HG03175 (cell line): ENCODE results near the gene CD27.

Source experiments
- ATAC-seq: cut with Tn5 transposase; IDR thresholded peaks from one replicate; pipeline ENCODE4 v1.9.1; 2021; ENCODE audit warnings: mild to moderate bottlenecking, moderate library complexity; ENCODE audit not compliant: unreplicated experiment

The CD27 gene

DNA sequence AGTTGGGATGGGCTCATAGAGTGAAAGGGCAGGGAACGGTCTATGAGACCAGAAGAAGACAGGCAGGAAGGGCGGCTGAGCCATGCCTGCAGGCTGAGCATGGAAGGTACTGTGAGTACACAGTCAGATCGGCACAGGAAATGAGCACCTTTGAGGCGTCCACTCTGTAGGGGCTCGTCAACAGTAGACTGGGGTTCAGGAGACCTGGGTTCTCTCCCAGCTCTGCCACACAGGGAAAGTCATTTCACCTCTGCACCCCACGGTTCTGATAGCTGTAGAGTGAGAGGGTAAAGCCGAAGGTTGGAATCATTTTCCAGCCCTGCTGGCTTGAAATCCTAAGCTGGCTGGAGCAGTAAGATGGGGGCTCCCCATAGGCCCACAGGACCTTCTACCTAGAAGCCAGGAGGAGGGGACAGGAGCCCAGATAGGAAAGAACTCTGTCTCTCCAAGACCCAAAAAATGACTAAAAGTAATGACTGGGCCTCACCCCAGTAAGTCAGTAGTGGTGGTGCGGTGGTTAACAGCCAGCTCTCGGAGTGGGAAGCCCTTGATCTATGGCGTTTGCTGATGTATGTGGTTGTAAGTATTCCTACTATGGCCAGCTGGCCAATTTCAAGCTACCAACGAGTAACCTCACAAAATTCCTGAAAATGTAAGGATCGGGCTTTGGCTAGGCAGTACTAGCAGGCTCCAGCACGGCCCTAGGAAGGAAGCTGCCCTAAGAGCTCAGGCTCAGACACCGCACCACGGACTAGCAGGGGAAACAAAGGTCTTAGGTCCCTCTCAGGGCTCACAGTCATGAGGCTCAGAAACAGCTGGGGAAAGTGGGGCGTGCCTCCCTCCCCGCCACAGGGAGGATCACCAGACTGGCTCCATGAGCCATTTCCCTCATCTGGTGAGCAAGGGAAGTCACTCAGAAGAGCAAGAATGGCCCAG is 10.3 kb upstream of the CD27 start:
- ATAC-seq = no peak

DNA sequence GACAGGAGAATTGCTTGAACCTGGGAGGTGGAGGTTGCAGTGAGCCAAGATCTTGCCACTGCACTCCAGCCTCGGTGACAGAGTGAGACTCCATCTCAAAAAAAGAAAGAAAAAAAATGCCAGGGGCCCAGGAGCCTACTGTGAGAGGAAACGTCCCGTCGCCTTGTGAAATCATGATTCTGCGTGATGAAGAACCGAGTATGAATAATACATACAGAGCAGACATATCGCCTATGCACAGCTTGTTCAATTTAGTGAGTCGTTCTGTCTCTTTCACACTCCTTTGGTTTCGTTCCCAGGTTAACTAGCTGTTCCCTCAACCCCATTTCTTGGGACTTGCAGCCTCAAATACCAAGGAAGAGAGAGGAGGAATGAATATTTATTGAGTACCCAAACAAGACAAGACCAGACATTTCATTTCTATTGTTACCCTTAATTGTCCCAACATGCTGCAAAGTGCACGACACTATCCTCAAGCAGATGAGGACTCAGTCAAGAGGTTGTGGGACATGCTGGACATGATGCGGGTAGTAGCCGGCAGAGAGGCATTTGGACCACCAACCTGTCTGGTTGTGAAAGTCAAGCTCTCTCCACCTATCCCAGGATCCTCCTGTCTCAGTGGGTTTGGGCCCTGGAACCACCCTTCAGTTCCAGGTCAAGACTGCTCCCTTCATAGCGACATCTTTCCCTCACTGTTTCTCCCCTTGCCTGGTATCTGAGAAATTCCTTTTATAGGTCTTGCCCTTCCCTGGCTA is 8.6 kb upstream of the CD27 start:
- ATAC-seq = no peak

DNA sequence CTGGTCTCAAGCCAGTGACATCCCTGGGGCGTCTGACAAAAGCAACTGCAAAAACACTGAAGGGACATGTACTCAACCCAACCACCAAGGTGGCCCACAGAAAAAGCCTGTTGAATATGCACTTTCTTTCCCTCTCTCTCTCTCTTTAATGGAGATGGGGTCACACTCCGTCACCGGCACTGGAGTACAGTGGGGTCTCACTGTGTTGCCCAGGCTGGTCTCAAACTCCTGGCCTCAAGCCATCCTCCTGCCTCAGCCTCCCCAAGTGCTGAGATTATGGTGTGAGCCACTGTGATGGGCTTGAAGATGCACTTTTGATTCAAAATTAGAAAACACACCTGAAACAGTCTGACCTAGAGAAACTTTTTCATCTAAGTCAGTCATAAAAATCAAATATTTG is 7.2 kb upstream of the CD27 start:
- ATAC-seq = no peak

DNA sequence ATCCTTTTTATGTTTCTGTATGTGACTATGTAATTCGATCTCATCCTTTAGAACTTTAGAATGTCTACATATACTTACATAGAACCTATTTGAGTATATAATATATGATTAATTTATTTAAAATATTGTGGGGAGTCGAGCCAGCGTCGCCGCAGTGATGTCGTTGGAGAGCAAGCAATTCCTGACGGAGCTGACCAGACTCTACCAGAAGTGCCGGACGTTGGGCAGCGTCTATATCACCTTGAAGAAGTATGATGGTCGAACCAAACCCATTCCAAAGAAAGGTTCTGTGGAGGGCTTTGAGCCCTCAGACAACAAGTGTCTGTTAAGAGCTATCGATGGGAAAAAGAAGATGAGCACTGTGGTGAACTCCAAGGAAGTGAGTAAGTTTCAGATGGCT is 6.4 kb upstream of the CD27 start:
- ATAC-seq = no peak

DNA sequence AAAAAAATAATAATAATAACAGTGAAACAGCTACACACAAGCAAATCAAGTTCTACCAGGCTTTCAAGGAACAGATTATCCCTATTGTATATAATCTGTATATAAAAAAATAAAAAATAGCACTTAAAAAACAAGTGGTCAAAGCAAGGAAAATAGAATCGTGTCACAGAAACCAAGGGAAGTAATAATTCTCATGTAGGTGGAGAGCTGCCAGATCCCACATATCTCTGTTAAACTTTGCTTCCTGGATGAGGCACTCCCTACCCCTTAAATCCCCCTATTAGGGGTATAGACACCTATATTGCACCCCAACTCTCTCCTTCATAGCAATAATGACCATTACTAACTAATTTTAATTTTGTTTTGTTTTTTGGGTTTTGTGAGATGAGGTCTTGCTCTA is 4.4 kb upstream of the CD27 start:
- ATAC-seq = no peak

DNA sequence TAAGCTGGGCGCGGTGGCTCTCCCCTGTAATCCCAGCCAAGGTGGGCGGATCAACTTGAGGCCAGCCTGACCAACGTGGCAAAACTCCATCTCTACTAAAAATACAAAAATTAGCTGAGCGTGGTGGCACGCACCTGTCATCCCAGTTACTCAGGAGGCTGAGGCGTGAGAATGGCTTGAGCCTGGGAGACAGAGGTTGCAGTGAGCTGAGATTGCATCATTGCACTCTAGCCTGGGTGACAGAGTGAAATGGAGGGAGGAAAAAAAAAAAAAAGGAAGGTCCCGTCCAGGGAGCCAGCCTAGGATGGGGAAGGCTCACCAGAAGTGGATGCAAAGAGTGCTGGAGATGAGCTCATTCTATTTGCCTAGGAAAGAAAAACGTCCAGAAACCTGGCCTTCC is 1.9 kb upstream of the CD27 start:
- no peak for ATAC-seq

DNA sequence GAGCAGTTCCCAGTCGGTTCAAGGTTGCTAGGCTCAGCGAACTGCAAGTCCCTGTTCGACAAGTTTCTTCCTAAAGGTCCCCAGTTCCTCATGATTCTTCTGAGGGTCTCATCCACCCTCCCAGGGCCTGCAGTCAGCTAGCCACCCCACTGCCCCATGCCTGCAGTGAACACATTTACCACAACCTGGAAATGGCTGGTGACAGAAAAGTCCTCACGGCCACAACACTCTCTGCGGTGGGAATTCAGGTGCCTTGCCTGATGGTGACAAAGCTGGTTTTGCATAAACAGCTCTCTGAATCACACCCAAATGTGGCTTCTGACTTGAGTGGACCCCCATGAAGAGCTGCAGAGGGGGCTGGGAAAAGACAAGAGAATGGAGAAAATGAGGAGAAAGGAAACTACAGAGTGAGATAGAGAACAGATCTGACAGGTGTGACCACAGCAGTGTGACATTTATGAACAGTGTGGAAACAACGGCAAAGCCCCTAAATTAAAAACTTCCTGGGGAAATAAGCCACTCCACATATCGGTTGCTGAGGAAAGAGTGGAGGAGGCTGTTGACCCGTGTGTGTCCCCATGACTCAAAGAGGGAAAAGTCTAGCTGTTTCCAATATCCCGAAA is 1.3 kb upstream of the CD27 start:
- ATAC-seq = peak; percentile 37

DNA sequence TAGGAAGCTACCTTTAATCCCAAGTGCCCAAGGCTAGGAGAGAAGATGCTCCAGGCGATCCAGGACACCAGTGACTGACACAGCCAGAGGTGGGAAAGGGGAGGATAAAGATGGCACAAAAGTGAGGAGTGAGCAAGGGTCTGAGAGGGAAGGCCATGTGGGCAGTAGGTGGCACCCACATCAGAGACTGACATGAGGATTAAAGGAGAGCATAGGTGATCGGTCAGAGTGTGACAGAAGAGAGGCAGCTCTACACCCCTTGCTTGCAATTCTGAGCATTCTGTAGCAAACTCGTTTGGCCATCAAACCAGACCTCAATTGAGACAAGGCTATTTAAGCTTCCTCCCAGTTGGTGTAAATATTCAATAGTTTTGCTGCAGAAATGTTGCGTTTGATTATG is 724 bp upstream of the CD27 start:
- no peak for ATAC-seq

DNA sequence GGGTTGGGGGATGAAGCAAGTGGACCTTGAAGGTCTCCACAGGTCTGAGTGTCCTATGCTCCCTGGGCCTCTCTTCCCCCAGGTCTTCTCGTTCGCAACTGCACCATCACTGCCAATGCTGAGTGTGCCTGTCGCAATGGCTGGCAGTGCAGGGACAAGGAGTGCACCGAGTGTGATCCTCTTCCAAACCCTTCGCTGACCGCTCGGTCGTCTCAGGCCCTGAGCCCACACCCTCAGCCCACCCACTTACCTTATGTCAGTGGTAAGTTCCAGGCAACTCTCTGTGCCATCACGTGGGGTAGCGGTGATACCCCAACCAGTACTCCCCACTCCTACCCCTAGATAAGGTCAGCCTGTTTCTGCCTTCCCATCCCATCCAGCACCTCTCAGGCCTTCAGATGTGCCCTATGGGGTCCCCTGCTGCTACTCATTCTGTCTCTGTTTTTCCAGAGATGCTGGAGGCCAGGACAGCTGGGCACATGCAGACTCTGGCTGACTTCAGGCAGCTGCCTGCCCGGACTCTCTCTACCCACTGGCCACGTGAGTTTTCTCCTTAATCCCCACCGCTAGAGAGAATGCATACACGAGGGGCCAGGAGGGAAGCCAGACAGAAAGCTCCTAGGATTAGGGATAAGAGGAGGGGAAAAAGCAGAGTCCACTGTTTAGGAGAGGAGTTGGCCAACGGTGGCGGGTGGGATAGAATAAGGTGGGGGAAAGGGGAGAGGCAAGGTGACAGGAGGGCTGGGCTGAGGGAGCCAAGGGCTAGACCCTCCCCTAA is 5.5 kb downstream of the CD27 start:
- no peak for ATAC-seq

DNA sequence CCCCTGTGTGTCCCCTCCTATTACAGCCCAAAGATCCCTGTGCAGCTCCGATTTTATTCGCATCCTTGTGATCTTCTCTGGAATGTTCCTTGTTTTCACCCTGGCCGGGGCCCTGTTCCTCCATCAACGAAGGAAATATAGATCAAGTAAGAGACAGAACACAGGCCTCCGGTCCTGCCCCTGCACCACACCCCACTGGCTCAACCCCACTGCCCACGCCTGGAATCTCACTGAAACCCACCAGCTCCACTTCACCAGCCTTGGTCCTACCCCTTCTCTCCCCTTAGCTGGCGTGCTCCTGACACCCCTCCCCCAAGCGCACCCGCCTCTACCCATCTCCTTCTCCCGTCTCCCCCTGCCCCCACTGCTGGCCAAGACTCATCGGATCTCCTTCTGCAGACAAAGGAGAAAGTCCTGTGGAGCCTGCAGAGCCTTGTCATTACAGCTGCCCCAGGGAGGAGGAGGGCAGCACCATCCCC is 6.2 kb downstream of the CD27 start:
- no peak for ATAC-seq

DNA sequence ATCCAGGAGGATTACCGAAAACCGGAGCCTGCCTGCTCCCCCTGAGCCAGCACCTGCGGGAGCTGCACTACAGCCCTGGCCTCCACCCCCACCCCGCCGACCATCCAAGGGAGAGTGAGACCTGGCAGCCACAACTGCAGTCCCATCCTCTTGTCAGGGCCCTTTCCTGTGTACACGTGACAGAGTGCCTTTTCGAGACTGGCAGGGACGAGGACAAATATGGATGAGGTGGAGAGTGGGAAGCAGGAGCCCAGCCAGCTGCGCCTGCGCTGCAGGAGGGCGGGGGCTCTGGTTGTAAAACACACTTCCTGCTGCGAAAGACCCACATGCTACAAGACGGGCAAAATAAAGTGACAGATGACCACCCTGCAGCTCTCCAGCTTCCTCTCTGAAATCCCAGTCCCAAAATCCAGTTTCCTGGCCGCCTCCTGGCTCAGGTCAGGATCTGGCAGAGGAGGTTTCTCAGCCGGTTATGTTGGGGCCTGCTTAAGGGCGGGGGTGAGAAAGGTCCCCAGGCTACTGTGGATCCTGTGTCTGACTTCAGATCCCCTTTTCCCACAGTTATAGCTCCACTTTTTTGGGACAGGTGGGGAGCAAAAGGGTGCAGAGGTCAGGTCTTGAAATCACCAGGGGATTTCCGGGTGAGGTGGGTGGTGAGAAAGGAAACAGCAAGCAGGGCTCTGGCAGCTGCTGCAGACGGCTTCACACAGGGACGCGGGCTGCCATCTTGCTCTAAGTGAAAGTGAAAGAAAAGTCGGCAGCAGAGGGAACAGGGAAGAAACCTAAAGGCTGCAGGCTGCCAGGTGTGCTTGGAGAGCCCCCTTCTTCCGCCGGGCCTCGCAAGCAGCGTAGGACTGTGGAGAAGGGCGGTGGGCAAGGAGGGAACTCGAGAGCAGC is 6.8 kb downstream of the CD27 start, which contains the start of gene TAPBPL:
TSS of gene TAPBPL (plus strand) at position 695 of the 897 bp plus-strand sequence. CDS start 207 bp downstream, outside the sequence.
- ATAC-seq = peak; percentile 67

DNA sequence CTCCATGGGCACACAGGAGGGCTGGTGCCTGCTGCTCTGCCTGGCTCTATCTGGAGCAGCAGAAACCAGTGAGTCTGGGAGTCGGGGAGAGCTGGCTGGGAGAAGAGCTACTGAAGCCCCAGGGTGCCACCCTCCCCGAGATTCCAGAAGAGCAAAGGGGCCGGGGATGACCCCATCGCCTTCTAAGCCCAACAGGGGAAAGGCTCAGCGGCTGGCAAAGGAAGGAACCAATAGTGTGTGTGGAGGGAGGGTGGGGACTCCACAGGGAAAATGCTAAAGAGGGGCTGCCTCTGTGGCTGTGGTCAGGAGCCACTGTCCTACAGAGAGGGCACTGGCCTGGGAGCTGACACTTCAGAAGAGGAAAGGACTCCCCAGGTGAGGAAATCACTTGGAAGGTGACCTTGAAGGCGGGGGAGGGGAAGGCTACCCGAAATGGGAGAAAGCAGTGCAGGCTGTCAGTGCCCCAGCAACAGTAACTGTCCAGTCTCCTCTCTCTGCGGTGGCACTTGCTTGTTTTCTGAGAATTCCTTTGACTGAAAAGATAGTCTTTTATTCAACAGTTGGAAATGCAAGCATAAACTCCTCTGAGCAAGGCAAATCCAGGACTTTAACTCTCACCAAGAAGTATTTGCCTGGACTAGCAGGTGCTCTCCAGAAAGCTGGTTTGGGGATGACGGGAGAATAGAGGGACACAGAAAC is 7.6 kb downstream of the CD27 start:
- ATAC-seq = no peak

DNA sequence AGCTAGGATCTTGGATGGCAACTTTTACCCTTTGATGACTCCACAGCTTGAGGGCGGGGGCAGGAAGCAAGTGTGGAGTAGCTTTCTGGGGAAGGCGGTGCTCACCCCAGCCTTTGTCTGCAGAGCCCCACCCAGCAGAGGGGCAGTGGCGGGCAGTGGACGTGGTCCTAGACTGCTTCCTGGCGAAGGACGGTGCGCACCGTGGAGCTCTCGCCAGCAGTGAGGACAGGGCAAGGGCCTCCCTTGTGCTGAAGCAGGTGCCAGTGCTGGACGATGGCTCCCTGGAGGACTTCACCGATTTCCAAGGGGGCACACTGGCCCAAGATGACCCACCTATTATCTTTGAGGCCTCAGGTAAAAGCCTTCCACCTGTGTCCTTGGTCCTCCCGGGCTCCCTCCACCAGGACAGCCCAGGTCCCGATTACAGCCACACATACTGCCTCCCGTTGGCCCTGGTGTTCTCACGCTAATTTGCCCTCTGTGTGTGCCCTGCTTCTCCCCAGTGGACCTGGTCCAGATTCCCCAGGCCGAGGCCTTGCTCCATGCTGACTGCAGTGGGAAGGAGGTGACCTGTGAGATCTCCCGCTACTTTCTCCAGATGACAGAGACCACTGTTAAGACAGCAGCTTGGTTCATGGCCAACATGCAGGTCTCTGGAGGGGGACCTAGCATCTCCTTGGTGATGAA is 8.3 kb downstream of the CD27 start:
- no peak for ATAC-seq

DNA sequence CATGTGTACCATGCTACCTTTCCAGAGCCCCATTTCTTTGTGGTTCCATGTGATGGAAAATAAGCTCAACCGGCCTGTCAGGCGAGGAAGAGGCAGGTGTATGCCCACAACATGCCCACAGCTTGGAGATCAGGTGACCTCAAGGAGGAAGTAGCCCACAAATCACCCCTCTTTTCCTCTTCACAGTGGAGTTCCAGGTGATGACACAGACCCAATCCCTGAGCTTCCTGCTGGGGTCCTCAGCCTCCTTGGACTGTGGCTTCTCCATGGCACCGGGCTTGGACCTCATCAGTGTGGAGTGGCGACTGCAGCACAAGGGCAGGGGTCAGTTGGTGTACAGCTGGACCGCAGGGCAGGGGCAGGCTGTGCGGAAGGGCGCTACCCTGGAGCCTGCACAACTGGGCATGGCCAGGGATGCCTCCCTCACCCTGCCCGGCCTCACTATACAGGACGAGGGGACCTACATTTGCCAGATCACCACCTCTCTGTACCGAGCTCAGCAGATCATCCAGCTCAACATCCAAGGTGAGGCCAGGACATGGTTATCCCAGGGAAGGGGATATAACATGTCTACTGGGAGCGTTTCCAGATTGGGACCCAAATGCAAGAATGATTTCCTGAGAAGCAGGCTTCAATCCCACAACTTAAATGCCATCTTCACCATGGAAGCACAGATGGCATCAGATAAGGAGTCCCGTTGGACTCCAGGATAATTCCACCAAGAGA is 12.6 kb downstream of the CD27 start:
- no peak for ATAC-seq

DNA sequence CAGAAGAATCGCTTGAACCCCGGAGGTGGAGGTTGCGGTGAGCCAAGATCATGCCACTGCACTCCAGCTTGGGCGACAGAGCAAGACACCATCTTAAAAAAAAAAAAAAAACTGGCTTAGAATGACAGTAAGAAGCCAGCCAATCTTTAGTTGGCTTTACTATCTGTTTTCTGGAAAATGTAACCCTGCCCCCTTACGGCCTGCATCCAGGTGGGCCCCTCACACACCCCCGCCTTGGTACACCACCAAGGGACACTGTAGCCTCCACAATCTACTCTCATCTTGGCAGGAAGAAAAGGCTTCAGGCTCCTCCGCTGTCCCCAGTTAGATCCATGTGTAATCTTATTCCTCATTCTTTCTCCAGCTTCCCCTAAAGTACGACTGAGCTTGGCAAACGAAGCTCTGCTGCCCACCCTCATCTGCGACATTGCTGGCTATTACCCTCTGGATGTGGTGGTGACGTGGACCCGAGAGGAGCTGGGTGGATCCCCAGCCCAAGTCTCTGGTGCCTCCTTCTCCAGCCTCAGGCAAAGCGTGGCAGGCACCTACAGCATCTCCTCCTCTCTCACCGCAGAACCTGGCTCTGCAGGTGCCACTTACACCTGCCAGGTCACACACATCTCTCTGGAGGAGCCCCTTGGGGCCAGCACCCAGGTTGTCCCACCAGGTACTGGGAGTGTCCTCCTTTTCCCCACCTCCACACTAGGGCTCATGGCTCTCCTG is 13.7 kb downstream of the CD27 start:
- ATAC-seq = no peak

DNA sequence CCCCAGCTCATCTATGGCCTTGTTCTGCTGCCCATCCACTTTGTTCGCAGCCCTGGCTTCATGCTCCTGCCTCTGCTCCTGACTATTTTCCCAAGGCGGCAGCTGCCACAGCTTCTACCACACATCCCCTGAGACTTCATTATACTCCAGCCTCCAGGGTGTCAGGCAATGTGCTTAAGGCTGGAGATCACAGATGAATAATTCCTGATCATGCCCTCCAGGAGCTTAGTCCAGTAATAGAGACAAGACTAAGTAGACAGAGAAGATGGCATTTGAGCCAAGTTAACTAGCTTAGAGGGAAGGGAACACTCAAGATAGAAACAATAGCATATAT is 14.2 kb downstream of the CD27 start:
- ATAC-seq = no peak

DNA sequence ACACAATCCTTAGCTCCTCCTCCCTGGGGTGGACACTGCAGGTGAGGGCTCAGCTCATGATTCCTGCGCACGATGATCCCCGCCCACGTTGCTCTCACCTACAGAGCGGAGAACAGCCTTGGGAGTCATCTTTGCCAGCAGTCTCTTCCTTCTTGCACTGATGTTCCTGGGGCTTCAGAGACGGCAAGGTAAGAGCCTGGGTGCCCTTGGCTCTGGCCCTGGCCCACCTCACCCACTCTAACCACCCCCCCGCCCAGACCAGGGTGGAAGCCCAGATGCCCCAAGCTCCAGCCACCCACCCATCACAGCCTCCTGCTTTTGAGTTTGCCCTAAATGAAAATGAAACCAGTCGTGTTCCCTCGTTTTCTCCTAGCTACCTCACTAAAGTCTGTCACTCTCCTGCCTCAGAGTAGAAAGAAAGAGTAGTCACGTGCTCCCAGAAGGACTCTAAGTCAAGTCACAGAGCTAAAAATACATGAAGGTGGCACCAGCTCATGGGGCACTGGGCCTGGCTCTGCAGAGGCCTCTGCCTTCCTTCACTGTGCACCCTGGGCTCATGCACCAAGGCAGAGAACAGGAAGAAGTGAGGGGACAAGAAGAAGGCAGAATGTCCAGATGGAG is 16.1 kb downstream of the CD27 start:
- ATAC-seq = no peak
